PC-3 (cell line): ENCODE data around the gene SERPINA6. TPM values are rescaled to one million over a fixed set of nuclear protein-coding genes. Genes with fewer than 3 reads are reported as not detected.
"Not testable (repeated sequence)": the region's sequence is repeated elsewhere in the genome, so short reads cannot be mapped to it uniquely, and the experiment has no call there.

Experiments
- ATAC-seq: fragments of 200-7000 bp; cut with Tn5 transposase; 2 replicates; pipeline ENCODE4 v1.9.1; 2020; ENCODE audit warnings: mild to moderate bottlenecking, moderate library complexity
- BruUV-seq: library from RNA; stranded (reverse); fragments of 400-500 nt; replicated peaks from 2 replicates; lab custom pipeline; 2021; lab: Mats Ljungman, UMichigan
- CTCF ChIA-PET: fragments of 300-600 bp; sonication (Branson Sonifier 250); formaldehyde crosslinking; loops from one replicate; lab custom pipeline; 2022; ENCODE audit warnings: antibody characterized with exemption; lab: Charles Lee
- POLR2A ChIA-PET: fragments of 300-600 bp; sonication (Branson Sonifier 250); formaldehyde crosslinking; loops from one replicate; lab custom pipeline; 2022; ENCODE audit warnings: antibody characterized with exemption; ENCODE audit not compliant: unreplicated experiment; lab: Charles Lee
- DNase-seq: peaks from one replicate; pipeline ENCODE4 v3.0.0-alpha.2; 2015
- H2AFZ ChIP-seq: fragments of 300-600 bp; sonication (generic); 2 replicates; pipeline ENCODE4 v1.6.0; 2016; ENCODE audit warnings: antibody characterized with exemption, low read length
- H3F3A ChIP-seq: fragments of 300-600 bp; sonication (generic); one replicate; pipeline ENCODE4 v1.6.0; 2017; ENCODE audit warnings: antibody characterized with exemption, low read length, control low read depth, mild to moderate bottlenecking; ENCODE audit not compliant: unreplicated experiment
- H3K27ac ChIP-seq: fragments of 300-600 bp; sonication (generic); 2 replicates; pipeline ENCODE4 v1.5.1; 2016; ENCODE audit warnings: mild to moderate bottlenecking, low read length
- H3K27me3 ChIP-seq: fragments of 300-600 bp; sonication (generic); 2 replicates; pipeline ENCODE4 v1.6.1; 2016; ENCODE audit warnings: low read length, mixed read lengths
- H3K36me3 ChIP-seq: fragments of 300-600 bp; sonication (generic); 2 replicates; pipeline ENCODE4 v1.6.1; 2016; ENCODE audit warnings: low read depth, mixed run types, low read length, mixed read lengths
- H3K4me1 ChIP-seq: fragments of 300-600 bp; sonication (generic); 2 replicates; pipeline ENCODE4 v1.5.1; 2016; ENCODE audit warnings: low read length; ENCODE audit not compliant: insufficient read depth
- H3K4me2 ChIP-seq: fragments of 300-600 bp; sonication (generic); 2 replicates; pipeline ENCODE4 v1.6.0; 2016; ENCODE audit warnings: low read length
- H3K4me3 ChIP-seq: fragments of 300-600 bp; sonication (generic); 2 replicates; pipeline ENCODE4 v1.5.1; 2016; ENCODE audit warnings: mild to moderate bottlenecking, low read length, mixed read lengths
- H3K79me2 ChIP-seq: fragments of 300-600 bp; sonication (generic); 2 replicates; pipeline ENCODE4 v1.6.1; 2017; ENCODE audit warnings: low read length, mixed read lengths
- H3K9ac ChIP-seq: fragments of 300-600 bp; sonication (generic); 2 replicates; pipeline ENCODE4 v1.6.0; 2016; ENCODE audit warnings: mild to moderate bottlenecking, low read length
- H3K9me2 ChIP-seq: fragments of 300-600 bp; sonication (generic); replicated peaks from 2 replicates; pipeline ENCODE4 v1.6.1; 2016; ENCODE audit warnings: mixed run types, low read length, mixed read lengths
- H3K9me3 ChIP-seq: fragments of 300-600 bp; sonication (generic); 2 replicates; pipeline ENCODE4 v1.6.1; 2016; ENCODE audit warnings: low read length, mixed read lengths
- H4K20me1 ChIP-seq: fragments of 300-600 bp; sonication (generic); 2 replicates; pipeline ENCODE4 v1.6.1; 2016; ENCODE audit warnings: low read length, mixed read lengths
- EZH2 ChIP-seq: fragments of 300-600 bp; sonication (generic); IDR thresholded peaks from one replicate; pipeline ENCODE4 v1.6.1; 2017; ENCODE audit warnings: antibody characterized with exemption, mild to moderate bottlenecking, low read length; ENCODE audit not compliant: unreplicated experiment
- EZH2phosphoT487 ChIP-seq: fragments of 300-600 bp; sonication (generic); IDR thresholded peaks from 2 replicates; pipeline ENCODE4 v1.6.1; 2018; ENCODE audit warnings: mild to moderate bottlenecking, antibody characterized with exemption, low read length, borderline replicate concordance
- intact Hi-C: fragments of 100-400 bp; cut with micrococcal nuclease; formaldehyde crosslinking; loops from 2 replicates; pipeline ENCODE4 v1.9.0; 2023
- total RNA-seq: library from RNA; depleted of rRNA; stranded (reverse); fragments of >200 nt; gene quantifications from 2 replicates; pipeline ENCODE4 v1.2.3, GENCODE V29; 2014
- TF ChIP-seq, protein P1 (sequence below): fragments of 300-600 bp; sonication (generic); conservative IDR thresholded peaks from 2 replicates; pipeline ENCODE4 v1.5.1; 2017; ENCODE audit warnings: antibody characterized with exemption, low read depth, mild to moderate bottlenecking, low read length

SERPINA6 gene
- total RNA-seq, 1 experiment from 2014 or later = not detected

DNA sequence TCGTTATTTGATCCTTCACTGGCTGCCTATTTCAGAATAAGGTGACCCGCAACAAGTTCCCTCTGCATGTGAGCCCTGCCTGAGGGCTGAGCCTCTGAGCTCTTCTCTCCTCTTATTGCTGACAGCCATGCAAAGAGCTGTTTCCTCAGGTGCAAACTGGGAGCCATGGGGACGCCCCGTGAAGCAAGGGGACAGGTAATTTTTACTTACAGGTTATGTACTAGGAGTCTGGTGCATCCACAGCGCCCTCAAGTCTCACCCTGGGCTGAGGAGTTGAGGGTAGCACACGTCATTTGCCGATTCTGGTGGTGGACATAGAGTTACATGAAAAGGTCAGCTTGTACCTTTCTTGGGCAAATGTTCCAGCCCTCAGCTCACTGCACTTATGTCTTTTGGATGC is 26.1 kb upstream of the SERPINA6 start:
- intact Hi-C loops = no loop called here
- Histone ChIP-seq H3K9me3 (no peaks in the 10 kb centered on the region), H3K36me3 (no peaks in the 10 kb centered on the region), H3K27ac (no peak overlapping the region), H3K4me3 (no peak overlapping the region), H3F3A (no peaks in the 10 kb centered on the region), H3K9ac (no peak overlapping the region), H3K9me2 (no peaks in the 10 kb centered on the region), H4K20me1 (no peaks in the 10 kb centered on the region), H3K4me1 (peaks cover 11% of the 10 kb centered on the region; the same call in 1 of the 2 replicates), H3K4me2 (no peak overlapping the region), H2AFZ (no peak overlapping the region), H3K79me2 (no peaks in the 10 kb centered on the region), H3K27me3 (no peaks in the 10 kb centered on the region)
- DNase-seq = no peak
- TF ChIP-seq, protein P1, sequence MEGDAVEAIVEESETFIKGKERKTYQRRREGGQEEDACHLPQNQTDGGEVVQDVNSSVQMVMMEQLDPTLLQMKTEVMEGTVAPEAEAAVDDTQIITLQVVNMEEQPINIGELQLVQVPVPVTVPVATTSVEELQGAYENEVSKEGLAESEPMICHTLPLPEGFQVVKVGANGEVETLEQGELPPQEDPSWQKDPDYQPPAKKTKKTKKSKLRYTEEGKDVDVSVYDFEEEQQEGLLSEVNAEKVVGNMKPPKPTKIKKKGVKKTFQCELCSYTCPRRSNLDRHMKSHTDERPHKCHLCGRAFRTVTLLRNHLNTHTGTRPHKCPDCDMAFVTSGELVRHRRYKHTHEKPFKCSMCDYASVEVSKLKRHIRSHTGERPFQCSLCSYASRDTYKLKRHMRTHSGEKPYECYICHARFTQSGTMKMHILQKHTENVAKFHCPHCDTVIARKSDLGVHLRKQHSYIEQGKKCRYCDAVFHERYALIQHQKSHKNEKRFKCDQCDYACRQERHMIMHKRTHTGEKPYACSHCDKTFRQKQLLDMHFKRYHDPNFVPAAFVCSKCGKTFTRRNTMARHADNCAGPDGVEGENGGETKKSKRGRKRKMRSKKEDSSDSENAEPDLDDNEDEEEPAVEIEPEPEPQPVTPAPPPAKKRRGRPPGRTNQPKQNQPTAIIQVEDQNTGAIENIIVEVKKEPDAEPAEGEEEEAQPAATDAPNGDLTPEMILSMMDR = no peak
- TF ChIP-seq EZH2phosphoT487 = no peak
- TF ChIP-seq EZH2 = no peak
- CTCF ChIA-PET = no interaction called here
- ATAC-seq = no peak
- no TSS peak for BruUV-seq
- POLR2A ChIA-PET = no interaction called here

DNA sequence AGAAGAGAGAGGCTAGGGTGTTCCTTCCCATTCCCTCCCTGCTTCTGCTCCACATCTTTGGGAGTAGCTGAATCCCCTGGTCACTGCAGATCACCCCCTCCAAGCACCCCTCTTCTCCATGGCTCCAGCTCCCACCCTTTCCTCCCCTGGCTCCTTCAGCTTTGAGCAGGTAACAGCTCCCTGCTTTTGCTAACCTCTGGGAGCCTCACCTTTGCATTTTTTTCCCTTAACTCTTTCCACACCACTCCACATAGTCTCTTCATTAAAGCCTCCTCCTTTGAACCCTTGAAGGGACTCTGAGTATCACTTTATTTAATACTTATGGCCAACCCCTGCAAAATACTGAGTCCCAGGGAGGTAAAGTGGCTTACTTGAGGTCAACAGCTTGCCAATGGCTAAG is 25.7 kb upstream of the SERPINA6 start:
- DNase-seq (no peak), ATAC-seq (no peak)
- no peak for TF ChIP-seq EZH2phosphoT487
- no TSS peak for BruUV-seq
- H3K4me1 ChIP-seq = peaks cover 11% of the 10 kb centered on the region; the same call in 1 of the 2 replicates
- no peak overlapping the region for H3K9ac ChIP-seq
- no peak overlapping the region for H2AFZ ChIP-seq
- no peaks in the 10 kb centered on the region for H3F3A ChIP-seq
- ChIA-PET CTCF (no interaction called here), POLR2A (no interaction called here)
- no peak overlapping the region for H3K4me3 ChIP-seq
- H3K9me2 ChIP-seq = no peaks in the 10 kb centered on the region
- H3K79me2 ChIP-seq = no peaks in the 10 kb centered on the region
- H4K20me1 ChIP-seq = no peaks in the 10 kb centered on the region
- intact Hi-C loops = no loop called here
- no peak overlapping the region for H3K27ac ChIP-seq
- H3K4me2 ChIP-seq = no peak overlapping the region
- no peaks in the 10 kb centered on the region for H3K27me3 ChIP-seq
- H3K9me3 ChIP-seq = no peaks in the 10 kb centered on the region
- no peaks in the 10 kb centered on the region for H3K36me3 ChIP-seq

DNA sequence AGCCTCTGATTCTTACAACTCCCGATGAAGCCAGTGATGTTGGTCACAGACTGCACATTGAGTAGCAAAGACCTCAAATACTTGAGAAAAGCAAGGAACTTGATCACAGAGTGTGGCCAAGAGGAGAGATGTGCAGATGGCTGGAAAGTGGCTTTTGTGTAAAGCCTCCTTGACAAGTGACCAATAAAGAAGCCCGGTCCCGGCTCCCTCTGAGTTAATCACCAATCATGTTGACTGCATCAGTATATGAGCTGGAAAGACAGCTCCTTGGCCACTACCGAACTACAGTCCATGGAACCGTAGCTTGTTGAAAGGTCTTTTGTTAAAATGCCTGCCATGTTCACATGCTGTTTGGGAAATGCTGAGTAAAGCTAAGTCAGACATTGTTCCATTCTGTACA is 23.7 kb upstream of the SERPINA6 start:
- no peaks in the 10 kb centered on the region for H3K36me3 ChIP-seq
- H2AFZ ChIP-seq = no peak overlapping the region
- intact Hi-C loops = no loop called here
- BruUV-seq = no TSS peak
- peak overlapping the region; percentile 26 for H3K27ac ChIP-seq
- H3K4me2 ChIP-seq = no peak overlapping the region
- ATAC-seq (no peak), DNase-seq (no peak)
- no peak overlapping the region for H3K9ac ChIP-seq
- CTCF ChIA-PET = no interaction called here
- H3K4me3 ChIP-seq = no peak overlapping the region
- no peaks in the 10 kb centered on the region for H3K27me3 ChIP-seq
- no peak for TF ChIP-seq EZH2phosphoT487
- TF ChIP-seq, protein P1 = no peak
- no peak for TF ChIP-seq EZH2
- H3K4me1 ChIP-seq = peaks cover 22% of the 10 kb centered on the region
- H3F3A ChIP-seq = no peaks in the 10 kb centered on the region
- no peaks in the 10 kb centered on the region for H4K20me1 ChIP-seq
- H3K9me3 ChIP-seq = no peaks in the 10 kb centered on the region
- H3K9me2 ChIP-seq = no peaks in the 10 kb centered on the region
- H3K79me2 ChIP-seq = no peaks in the 10 kb centered on the region
- POLR2A ChIA-PET = no interaction called here

DNA sequence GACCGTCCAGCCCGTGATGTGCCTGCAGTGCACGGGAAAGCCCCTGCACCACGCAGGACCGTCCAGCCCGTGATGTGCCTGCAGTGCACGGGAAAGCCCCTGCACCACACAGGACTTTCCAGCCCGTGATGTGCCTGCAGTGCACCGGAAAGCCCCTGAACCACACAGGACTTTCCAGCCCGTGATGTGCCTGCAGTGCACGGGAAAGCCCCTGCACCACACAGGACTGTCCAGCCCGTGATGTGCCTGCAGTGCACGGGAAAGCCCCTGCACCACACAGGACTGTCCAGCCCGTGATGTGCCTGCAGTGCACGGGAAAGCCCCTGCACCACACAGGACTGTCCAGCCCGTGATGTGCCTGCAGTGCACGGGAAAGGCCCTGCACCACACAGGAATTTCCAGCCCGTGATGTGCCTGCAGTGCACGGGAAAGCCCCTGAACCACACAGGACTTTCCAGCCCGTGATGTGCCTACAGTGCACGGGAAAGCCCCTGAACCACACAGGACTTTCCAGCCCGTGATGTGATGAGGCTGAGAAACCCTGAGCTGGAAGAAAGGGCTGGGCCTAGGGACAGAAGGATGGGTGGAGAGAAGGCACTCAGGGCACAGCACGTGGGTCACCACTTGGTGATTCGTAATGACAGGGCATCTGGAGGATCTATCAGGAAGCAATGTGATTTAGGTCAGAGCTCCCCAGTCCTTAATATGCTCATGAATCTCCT is 23.1 kb upstream of the SERPINA6 start:
- peak overlapping the region; percentile 26 for H3K27ac ChIP-seq
- H2AFZ ChIP-seq, BruUV-seq, H3K4me2 ChIP-seq, H3K79me2 ChIP-seq, POLR2A ChIA-PET, H3K9ac ChIP-seq, ATAC-seq, H3K4me3 ChIP-seq, H3K27me3 ChIP-seq, H3K9me2 ChIP-seq, CTCF ChIA-PET, H3F3A ChIP-seq, H4K20me1 ChIP-seq, intact Hi-C loops, H3K36me3 ChIP-seq, H3K9me3 ChIP-seq: not testable (repeated sequence)
- H3K4me1 ChIP-seq = peaks cover 27% of the 10 kb centered on the region
- peak; percentile 27 for DNase-seq
